SK-N-SH (cell line): ENCODE measurements around the gene EDN2. TPM values are rescaled to one million over a fixed set of nuclear protein-coding genes. Genes with fewer than 3 reads are reported as not detected.

Source experiments
- CTCF ChIA-PET: fragments of 300-600, 350-600 bp; formaldehyde crosslinking; extraction: SDS; loops from one replicate; lab custom pipeline; 2021; lab: Yijun Ruan, JAX
- POLR2A ChIA-PET: fragments of 350-600 bp; sonication (Branson Sonifier 250); formaldehyde crosslinking; extraction: SDS; loops from one replicate; lab custom pipeline; 2020; ENCODE audit warnings: antibody characterized with exemption, inconsistent platforms; lab: Yijun Ruan, JAX
- DNase-seq: peaks from one replicate; pipeline ENCODE4 v3.0.0; 2012
- H2AFZ ChIP-seq: fragments of 200-600 bp; sonication (generic); 2 replicates; pipeline ENCODE4 v1.8.1; 2016; ENCODE audit warnings: antibody characterized with exemption, mild to moderate bottlenecking, low read depth
- H3F3A ChIP-seq: fragments of 200-600 bp; sonication (generic); replicated peaks from 2 replicates; pipeline ENCODE3; 2016; ENCODE audit warnings: antibody characterized with exemption, mild to moderate bottlenecking; ENCODE audit not compliant: insufficient read depth
- H3K27ac ChIP-seq, 2 experiments: fragments of 200-500 bp in 1 of 2; fragments of 200-600 bp in 1 of 2; sonication (Bioruptor generic) in 1 of 2; sonication (generic), shearing (Covaris generic) in 1 of 2; 2 replicates each; pipeline versions ENCODE4 v1.5.1 to v1.6.1; 2014 to 2016; ENCODE audit warnings: low read depth in 2 of 2, inconsistent platforms in 1 of 2, low read length in 1 of 2, mild to moderate bottlenecking in 1 of 2, mixed read lengths in 1 of 2
- H3K27me3 ChIP-seq: fragments of 200-600 bp; sonication (generic), shearing (Covaris generic); 2 replicates; pipeline ENCODE4 v1.6.1; 2016; ENCODE audit warnings: mixed run types; ENCODE audit not compliant: insufficient read depth
- H3K36me3 ChIP-seq, 2 experiments: fragments of 200-500 bp in 1 of 2; fragments of 200-600 bp in 1 of 2; sonication (Bioruptor generic) in 1 of 2; sonication (generic) in 1 of 2; replicated peaks in 1 of 2; 2 replicates each; pipeline versions ENCODE3 to v1.5.1; 2014 to 2016; ENCODE audit warnings: low read length in 1 of 2, mild to moderate bottlenecking in 1 of 2; ENCODE audit not compliant: insufficient read depth in 2 of 2, control insufficient read depth in 1 of 2
- H3K4me1 ChIP-seq, 2 experiments: fragments of 200-500 bp in 1 of 2; fragments of 200-600 bp in 1 of 2; sonication (Bioruptor generic) in 1 of 2; sonication (generic), shearing (Covaris generic) in 1 of 2; 2 replicates each; pipeline versions ENCODE4 v1.5.1 to v1.6.1; 2014 to 2016; ENCODE audit warnings: low read depth in 1 of 2, low read length in 1 of 2, mixed run types in 1 of 2; ENCODE audit not compliant: insufficient read depth in 2 of 2, control insufficient read depth in 1 of 2
- H3K4me2 ChIP-seq: fragments of 200-600 bp; sonication (generic), shearing (Covaris generic); 2 replicates; pipeline ENCODE4 v1.6.1; 2017; ENCODE audit warnings: mixed run types
- H3K4me3 ChIP-seq, 2 experiments: fragments of 200-500 bp in 1 of 2; fragments of 200-600 bp in 1 of 2; sonication (Bioruptor generic) in 1 of 2; sonication (generic), shearing (Covaris generic) in 1 of 2; 2 replicates each; pipeline versions ENCODE4 v1.5.1 to v1.8.1; 2014 to 2016; ENCODE audit warnings: low read depth in 2 of 2, inconsistent platforms in 1 of 2, low read length in 1 of 2, mild to moderate bottlenecking in 1 of 2, mixed read lengths in 1 of 2, moderate library complexity in 1 of 2
- H3K79me2 ChIP-seq: fragments of 200-600 bp; sonication (generic); 2 replicates; pipeline ENCODE4 v1.8.1; 2017; ENCODE audit warnings: mild to moderate bottlenecking; ENCODE audit not compliant: insufficient read depth
- H3K9ac ChIP-seq: fragments of 200-600 bp; sonication (generic); 2 replicates; pipeline ENCODE4 v1.6.1; 2017; ENCODE audit warnings: mixed run types
- H3K9me2 ChIP-seq: fragments of 200-600 bp; sonication (generic); 2 replicates; pipeline ENCODE4 v1.6.1; 2017; ENCODE audit warnings: mixed run types
- H3K9me3 ChIP-seq: fragments of 200-600 bp; sonication (generic); 2 replicates; pipeline ENCODE4 v1.6.1; 2017; ENCODE audit warnings: mixed run types, mild to moderate bottlenecking, moderate library complexity
- H4K20me1 ChIP-seq: fragments of 200-600 bp; sonication (generic); 2 replicates; pipeline ENCODE4 v1.6.1; 2017; ENCODE audit warnings: mild to moderate bottlenecking, mixed run types; ENCODE audit not compliant: insufficient read depth
- CTCF ChIP-seq: fragments of 200-600 bp; sonication (generic); IDR thresholded peaks from 2 replicates; pipeline ENCODE4 v1.6.1; 2017; ENCODE audit warnings: antibody characterized with exemption, mild to moderate bottlenecking, moderate library complexity
- EZH2phosphoT487 ChIP-seq: fragments of 200-600 bp; sonication (generic); IDR thresholded peaks from 2 replicates; pipeline ENCODE4 v1.6.1; 2017; ENCODE audit warnings: low read depth, mixed run types, mild to moderate bottlenecking, antibody characterized with exemption, moderate library complexity, borderline replicate concordance
- IRF3 ChIP-seq: fragments of 150-350 bp; IDR thresholded peaks from 2 replicates; pipeline ENCODE4 v1.6.1; 2016; ENCODE audit warnings: mild to moderate bottlenecking, low read depth, low read length
- JUND ChIP-seq: IDR thresholded peaks from 2 replicates; pipeline ENCODE4 v1.4.0; 2012
- MAX ChIP-seq: IDR thresholded peaks from 2 replicates; pipeline ENCODE4 v1.4.0; 2012; ENCODE audit warnings: low read depth
- MEF2A ChIP-seq: IDR thresholded peaks from 2 replicates; pipeline ENCODE4 v1.4.0; 2012; ENCODE audit warnings: low read depth, borderline replicate concordance
- RAD21 ChIP-seq: IDR thresholded peaks from 2 replicates; pipeline ENCODE4 v1.6.1; 2012; ENCODE audit warnings: mild to moderate bottlenecking, low read length
- RCOR1 ChIP-seq: fragments of 150-350 bp; IDR thresholded peaks from 2 replicates; pipeline ENCODE4 v1.6.1; 2017; ENCODE audit warnings: antibody characterized with exemption, low read length
- REST ChIP-seq: IDR thresholded peaks from 2 replicates; pipeline ENCODE4 v1.6.1; 2012; ENCODE audit warnings: mild to moderate bottlenecking, low read depth, low read length, moderate library complexity
- SMC3 ChIP-seq: IDR thresholded peaks from 2 replicates; pipeline ENCODE4 v1.6.1; 2012; ENCODE audit warnings: low read depth, low read length, improper control_type of control experiment
- TEAD4 ChIP-seq: IDR thresholded peaks from 2 replicates; pipeline ENCODE4 v1.4.0; 2012; ENCODE audit warnings: mild to moderate bottlenecking, borderline replicate concordance; ENCODE audit not compliant: insufficient read depth
- YY1 ChIP-seq: IDR thresholded peaks from 2 replicates; pipeline ENCODE4 v1.4.0; 2012; ENCODE audit warnings: low read depth, mild to moderate bottlenecking
- WGBS: methylation state at CpG from one replicate; pipeline ENCODE4 v1.1.6; 2017; ENCODE audit warnings: low lambda C conversion rate; 5-methylcytosine and 5-hydroxymethylcytosine counted together
- polyA plus RNA-seq, 3 experiments: library from polyadenylated mRNA; depleted of rRNA; stranded (reverse); fragments of >200 nt; gene quantifications; 2 replicates each; pipeline ENCODE4 v1.2.3, GENCODE V29; 2012

The EDN2 gene
- polyA plus RNA-seq, 1 of the 3 experiments (the other 2 are of a cell fraction): 0.97 TPM

GRCh38 chr1:41487126-41488039 is 2.9 kb upstream of the EDN2 start:
- H3K4me3 ChIP-seq: no peak overlapping the region
- peak overlapping the region; percentile 55; the same call in 1 of the 2 replicates for H3K4me2 ChIP-seq
- CTCF ChIA-PET: interaction anchor here (1.1 to 2.5 kb wide), 4 partner anchors 8 to 29 kb away, joined by 3 to 8 read pairs (median 4); no protein-coding TSS in a partner anchor

GRCh38 chr1:41486371-41487125 is 2.1 kb upstream of the EDN2 start:
- ChIA-PET CTCF (interaction anchor here (1.1 to 2.5 kb wide), 4 partner anchors 9 to 204 kb away, joined by 3 to 8 read pairs (median 4); no protein-coding TSS in a partner anchor), POLR2A (no interaction called here)
- Histone ChIP-seq H3K36me3 (no peaks in the 10 kb centered on the region), H3K27ac (peak overlapping the region in 1 of 2 experiments; percentile 70; a peak in 2 of 4 replicates), H3K27me3 (no peaks in the 10 kb centered on the region), H2AFZ (no peak overlapping the region), H4K20me1 (no peaks in the 10 kb centered on the region), H3K9me2 (no peaks in the 10 kb centered on the region), H3K9me3 (no peaks in the 10 kb centered on the region), H3K4me1 (peaks cover 56 to 57% of the 10 kb centered on the region in 2 experiments), H3F3A (peaks cover 13% of the 10 kb centered on the region), H3K4me2 (peak overlapping the region; percentile 55), H3K4me3 (no peak overlapping the region), H3K9ac (peak overlapping the region; percentile 51; the same call in 1 of the 2 replicates), H3K79me2 (0 out of 2 replicates have a peak, but pooled peaks cover 2% of the 10 kb centered on the region)
- DNase-seq: no peak
- 64% methylated on average over 23 of the region's 23 CpGs for WGBS
- TF ChIP-seq EZH2phosphoT487 (no peak), MEF2A (no peak), CTCF (no peak), TEAD4 (0 out of 2 replicates have a peak, but pooled peaks have one; percentile 24), JUND (peak; percentile 24; the same call in 1 of the 2 replicates), RCOR1 (no peak), YY1 (no peak), RAD21 (no peak), MAX (no peak), IRF3 (no peak)

More at GRCh38 chr1:41487126-41488039, 2.9 kb upstream of the EDN2 start:
- H3K27me3 ChIP-seq: no peaks in the 10 kb centered on the region
- no peaks in the 10 kb centered on the region for H3K36me3 ChIP-seq
- peaks cover 13% of the 10 kb centered on the region for H3F3A ChIP-seq
- no peaks in the 10 kb centered on the region for H3K9me2 ChIP-seq
- no peaks in the 10 kb centered on the region for H3K79me2 ChIP-seq
- H3K4me1 ChIP-seq: peaks cover 50 to 51% of the 10 kb centered on the region in 2 experiments
- no peaks in the 10 kb centered on the region for H4K20me1 ChIP-seq
- H2AFZ ChIP-seq: no peak overlapping the region
- WGBS: 76% methylated on average over 13 of the region's 16 CpGs
- no peak overlapping the region for H3K27ac ChIP-seq
- TF ChIP-seq SMC3 (no peak), REST (peak; percentile 85)
- peak overlapping the region; percentile 51; the same call in 1 of the 2 replicates for H3K9ac ChIP-seq
- DNase-seq: no peak
- POLR2A ChIA-PET: no interaction called here
- H3K9me3 ChIP-seq: no peaks in the 10 kb centered on the region
